Measurements from ENCODE around the gene KRTAP24-1.

Gene KRTAP24-1, protein sequence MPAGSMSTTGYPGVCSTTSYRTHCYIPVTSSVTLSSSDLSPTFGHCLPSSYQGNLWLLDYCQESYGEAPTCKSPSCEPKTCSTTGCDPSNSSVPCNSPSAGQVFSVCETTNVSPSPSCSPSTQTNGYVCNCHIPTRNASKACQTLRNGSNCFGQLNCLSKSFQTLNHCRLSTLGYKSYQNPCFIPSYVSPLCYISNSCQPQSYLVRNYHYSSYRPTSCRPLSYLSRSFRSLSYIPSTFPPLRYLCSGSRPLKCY

DNA sequence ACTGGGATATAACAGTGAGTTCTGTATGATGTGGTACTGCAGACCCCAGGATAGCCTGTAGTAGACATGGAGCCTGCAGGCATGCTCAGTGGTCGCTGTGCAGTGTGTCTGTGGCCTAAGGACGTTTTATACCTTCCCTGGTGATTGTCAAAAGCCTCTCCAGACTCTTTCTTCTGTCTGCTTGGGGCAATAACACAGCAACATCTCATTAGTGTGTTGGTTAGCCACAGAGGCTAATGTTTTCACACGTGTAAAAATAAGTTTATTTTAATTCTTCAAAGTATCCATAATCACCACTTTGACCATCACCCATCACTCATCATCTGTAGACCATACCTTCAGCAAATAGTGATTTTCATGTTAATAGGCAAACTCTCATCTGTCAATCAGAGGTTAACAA, at the start of gene KRTAP24-1:
Gene KRTAP24-1, minus strand, starts transcription at position 101 of the 400 bp plus-strand sequence. Its CDS starts 18 bp downstream, at position 83.
- no peak for DNase-seq (ENCODE audit: low read depth)

DNA sequence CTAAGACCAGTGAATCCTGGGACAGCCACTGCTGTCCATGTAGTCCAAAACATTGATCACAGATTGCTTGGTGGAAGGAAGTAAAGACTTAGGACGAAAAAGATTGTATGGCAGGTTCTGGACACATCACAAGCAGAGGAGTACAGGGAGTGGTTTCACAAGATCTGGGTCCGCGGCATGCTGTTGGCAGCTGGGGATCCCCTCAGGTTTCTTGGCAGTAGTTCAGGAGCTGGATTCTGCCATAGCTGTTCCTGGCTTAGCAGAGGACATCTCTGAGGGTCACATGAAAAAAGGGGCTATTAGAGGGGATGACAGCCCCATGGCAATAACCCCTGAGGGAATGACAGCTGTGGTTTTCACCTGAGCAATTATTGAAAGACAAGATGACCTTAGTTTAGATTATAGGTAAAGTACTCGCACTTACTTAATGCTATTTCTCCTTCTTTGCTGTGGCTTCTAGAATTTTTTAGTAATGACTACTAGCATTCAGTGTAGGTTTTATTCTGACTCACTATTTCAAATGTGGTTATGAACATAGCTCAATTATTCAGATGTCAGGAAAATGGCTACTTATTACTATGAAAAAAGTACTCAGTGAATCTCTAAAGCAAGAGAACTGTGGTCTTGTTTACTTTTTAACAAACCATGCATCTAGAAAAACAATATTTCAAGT, 46.6 kb upstream of the KRTAP24-1 start:
- DNase-seq (ENCODE audit: low read depth): no peak

DNA sequence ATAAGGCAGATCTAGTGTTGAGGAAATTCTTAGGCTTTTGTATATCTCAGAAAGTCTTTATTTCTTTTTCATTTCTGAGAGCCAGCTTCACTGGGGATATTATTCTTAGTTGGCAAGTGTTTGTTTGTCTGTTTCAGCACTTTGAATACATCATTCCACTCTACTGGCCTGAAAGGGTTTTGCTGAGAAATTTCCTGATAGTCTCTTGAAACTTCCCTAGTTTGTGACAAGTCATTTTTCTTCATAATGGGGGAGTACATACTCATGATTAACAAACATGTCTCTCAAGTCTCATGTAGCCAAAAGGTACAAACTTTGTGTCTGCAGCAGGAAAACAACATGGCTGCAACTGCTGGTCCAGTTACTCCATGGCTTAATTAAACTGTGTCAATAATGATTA, 43.6 kb upstream of the KRTAP24-1 start:
- DNase-seq (ENCODE audit: low read depth): no peak

DNA sequence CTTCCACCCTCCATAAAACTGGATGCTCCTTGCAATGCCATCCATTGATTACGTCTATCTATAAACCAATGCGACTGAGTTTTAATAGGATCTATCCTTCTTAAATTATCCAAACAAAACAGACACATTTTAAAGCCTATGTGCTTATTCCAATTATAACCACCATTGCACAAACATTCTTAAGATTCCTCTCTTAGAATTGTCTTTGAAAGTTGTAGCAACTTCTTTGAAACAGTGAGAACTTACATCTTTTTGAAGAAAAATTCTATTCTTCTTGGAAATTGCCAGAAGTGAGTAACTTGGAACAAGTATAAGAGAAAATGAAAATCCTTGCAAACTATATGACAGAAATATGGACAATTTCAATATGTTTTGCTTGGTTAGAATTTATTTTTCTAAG, 37.5 kb upstream of the KRTAP24-1 start, which contains the start of gene KRTAP26-1:
Gene KRTAP26-1, minus strand, starts transcription at position 101 of the 400 bp plus-strand sequence. CDS start 280 bp downstream, outside the sequence.
- DNase-seq (ENCODE audit: low read depth): no peak

DNA sequence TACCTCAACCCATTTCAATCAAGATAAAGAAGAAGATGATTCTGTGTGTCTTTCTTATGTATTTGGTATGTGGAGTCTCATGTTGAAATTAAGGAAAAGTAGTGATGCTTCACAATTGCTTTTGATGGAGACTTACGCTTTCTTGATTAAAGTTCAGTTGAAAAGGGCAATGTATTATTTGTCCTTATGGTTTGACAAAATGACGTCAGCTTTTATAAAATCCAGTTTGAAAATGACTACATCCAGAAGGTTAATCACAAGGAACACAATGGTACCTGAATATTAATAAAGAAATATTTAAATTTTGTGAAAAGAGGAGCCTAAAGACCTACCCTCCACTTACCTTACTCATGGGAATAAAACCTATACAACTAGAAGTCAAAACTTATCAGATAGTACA, 33.0 kb upstream of the KRTAP24-1 start:
- no peak for DNase-seq (ENCODE audit: low read depth)

DNA sequence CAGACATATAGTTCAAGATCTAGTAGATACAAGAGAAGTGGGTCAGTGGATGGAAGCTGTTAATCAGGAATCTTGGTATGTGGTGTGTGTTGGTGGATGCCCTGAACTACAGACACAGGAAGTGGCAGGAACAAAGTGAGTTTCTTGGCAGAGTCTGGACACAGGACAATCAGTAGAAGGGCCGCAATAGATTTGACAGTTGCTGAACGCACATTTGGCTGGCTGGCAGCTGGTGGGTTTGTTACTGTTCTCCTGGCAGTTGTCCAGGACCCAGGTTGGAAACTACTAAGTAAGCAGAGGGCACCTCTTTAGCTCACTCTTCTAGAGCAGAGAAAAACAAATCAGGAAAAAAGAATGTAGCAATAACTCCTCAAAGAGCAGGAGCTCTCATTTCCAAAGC, 24.1 kb upstream of the KRTAP24-1 start:
- DNase-seq (ENCODE audit: low read depth): no peak

DNA sequence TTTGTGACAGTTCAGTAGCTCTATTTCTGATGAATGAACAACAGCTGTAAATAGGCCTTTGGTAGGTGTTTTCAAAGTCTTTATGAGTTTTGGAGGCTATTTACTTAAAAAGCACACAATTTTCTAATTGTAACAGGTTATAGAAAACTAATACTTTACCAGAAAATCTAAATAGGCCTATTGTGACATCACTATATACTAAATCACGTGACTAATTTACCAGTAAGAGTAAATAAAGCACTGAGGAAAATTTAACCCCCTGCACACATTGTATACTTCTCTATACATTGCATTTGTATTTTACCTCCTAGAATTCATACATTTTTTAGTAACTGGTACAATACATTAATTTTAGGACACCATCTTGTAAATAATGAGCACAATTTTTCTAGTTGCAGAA, 22.4 kb upstream of the KRTAP24-1 start:
- no peak for DNase-seq (ENCODE audit: low read depth)

DNA sequence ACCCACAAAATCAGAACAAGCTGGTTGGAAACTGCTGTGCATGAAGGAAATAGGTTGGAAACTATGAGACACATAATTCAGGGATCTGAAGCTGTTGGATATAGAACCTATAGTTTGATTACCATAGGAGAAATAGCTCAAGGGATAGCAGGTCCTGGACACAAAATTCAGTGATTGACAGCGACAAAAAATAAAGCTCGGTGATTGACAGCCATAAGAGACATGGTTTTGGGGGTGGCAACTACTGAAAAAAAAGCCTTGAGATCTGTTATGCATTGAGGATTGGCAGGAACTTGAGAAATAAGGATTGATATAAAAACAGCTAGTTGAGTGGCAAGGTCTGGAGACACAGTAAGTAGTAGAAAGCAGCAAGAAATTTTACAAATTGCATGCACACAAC, 6.5 kb upstream of the KRTAP24-1 start, which contains the start of gene KRTAP25-1:
Gene KRTAP25-1, minus strand, starts transcription at position 300 of the 400 bp plus-strand sequence. Its CDS starts 24 bp downstream, at position 276.
- DNase-seq (ENCODE audit: low read depth): no peak

DNA sequence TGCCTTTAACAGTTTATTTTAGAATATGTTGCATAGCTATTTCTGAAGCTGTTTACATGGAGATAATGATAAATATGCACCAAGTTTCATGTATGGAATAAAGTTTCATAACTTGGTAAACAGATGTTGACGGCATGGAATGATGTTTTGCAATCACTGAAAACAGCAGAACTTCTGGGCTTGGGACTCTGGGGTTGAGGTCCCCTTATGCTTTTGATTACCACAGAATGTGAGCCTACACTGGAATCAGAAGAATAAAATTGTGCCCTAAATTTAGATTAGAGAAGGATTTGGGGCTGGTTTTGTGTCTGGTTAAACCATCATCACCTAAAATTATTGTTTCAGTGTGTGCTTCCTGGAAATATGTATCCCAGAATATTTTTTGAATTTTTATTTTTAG, 11.1 kb downstream of the KRTAP24-1 start:
- DNase-seq (ENCODE audit: low read depth): no peak

DNA sequence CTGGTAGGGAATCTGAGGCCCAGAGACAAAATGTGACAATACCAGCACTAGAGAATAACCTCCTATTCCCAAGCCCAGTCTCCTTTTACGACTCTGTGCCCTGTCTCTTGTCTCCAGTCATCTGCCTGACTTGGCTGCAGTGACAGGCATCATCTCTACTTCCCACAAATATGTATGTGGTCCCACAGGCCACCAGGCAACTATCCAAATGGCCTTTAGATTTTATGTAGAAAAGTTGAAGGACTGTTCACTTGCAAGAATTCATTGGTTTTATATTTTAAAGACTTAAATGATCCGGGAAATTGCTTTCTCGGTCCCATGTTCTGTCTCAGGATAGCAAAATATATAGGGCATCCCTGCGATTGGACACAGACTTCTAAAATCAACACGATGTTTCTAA, 11.6 kb downstream of the KRTAP24-1 start:
- no peak for DNase-seq (ENCODE audit: low read depth)

DNA sequence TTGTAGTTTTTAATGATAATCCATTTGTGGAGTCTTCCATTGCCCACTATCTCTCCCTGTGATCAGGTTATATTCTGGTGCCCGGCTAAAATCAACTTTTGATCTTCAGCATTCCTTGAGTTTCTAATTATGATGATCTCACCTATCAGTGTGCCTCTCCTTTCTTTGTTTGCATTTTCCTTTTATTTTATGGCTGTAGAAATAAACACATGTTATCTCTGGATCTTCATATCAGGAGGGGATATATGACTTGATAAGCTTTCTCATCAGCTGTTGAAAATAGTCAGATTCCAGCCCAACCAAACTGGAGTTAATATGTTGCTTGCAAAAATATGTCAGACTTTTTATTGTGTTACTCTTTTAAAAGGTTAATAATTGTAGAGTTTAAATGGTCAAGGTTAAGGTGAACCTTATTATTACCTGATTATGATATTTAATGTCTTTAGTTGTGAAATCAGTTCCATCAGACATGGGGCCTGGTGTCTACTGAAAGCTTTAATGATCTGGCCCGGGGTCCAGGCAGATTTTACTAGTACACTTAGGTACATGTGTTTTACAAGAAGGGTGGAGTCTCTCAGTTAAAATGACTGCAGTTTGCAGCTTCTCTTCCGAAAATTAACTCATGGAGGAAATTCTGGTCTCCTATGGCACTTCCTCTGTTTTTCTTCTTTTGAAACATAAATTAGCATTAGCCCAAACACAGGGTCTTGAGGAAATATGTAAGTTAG, 12.8 kb downstream of the KRTAP24-1 start:
- DNase-seq (ENCODE audit: low read depth): no peak

DNA sequence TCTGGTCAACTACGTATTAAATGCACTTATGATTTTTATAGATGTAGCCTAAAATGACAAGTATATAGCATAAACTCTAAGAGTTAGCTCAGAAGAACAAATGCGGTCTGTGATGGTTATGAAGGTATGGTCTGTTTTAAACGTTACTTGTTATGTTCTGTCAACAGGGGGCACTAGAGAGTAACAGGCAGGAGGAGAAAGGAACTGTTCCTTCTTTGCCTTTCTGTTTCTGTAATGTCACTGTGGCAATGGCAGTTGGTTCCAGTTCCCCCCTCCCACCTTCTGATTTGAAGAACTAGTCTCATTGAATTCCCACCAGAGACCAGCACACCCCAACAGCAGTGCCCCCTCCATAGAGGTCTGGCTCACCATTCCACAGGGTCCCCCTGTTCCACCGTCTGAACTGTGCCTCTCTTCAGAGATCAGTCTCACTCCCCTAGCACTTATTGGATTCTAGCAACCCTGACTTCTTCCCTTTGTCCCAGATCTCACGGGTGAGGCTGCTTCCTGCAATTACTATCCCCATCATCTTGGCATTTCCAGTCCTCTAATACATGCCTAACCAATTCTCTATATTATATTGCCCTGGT, 14.0 kb downstream of the KRTAP24-1 start:
- no peak for DNase-seq (ENCODE audit: low read depth)

DNA sequence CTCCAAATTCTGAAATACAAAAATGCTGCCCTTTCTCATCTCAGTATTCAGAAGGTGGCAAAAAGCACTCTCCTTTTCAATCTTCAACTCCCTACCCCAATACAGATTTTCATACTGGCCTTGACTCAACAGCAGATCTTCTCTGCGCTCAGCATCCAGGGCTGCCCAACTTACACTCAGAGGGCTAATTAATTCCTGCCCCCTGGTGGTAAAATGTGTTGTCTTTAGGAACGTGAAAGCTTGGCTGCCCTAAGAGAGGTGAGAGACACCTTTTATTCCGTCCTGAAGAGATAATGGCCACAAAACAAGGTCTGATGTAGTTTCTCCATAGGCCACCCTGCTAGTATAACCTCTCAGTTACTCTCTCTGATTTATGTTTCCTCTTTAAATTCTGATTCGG, 25.0 kb downstream of the KRTAP24-1 start:
- DNase-seq (ENCODE audit: low read depth): no peak

DNA sequence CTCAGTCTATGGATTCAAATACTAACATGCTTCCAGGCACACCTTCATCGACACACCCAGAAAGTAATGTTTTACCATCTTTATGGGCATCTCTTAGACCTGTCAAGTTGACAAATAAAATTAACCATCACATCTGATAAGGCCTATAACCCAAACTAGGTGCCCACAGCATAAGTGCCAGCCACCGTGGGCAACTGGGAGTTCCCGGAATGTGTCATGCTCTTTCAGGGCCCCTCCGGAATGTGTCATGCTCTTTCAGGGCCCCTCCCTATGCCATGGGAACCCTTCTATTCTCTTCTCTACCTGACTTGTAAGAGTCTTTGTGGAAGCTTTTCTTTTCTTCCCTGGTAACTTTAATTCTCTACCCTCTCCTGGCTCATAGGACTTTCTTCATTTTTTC, 26.6 kb downstream of the KRTAP24-1 start:
- no peak for DNase-seq (ENCODE audit: low read depth)

DNA sequence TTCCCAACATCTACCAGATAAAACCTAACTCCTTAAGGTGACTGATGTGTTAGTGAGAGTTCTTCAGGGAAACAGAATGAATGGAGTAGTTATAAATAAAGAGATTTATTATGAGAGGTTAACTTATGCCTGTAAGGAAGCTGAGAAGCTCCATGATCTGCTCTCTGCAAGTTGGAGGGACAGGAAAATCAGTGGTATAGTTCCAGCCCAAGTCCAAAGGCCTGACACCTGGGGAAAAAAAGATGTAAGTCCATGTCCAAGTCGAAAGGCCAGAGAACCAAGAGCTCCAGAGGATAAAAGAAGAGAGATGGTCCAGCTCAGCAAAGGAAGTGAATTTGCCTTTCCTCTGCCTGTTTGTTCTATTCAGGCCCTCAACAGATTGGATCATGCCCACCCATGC, 27.1 kb downstream of the KRTAP24-1 start:
- DNase-seq (ENCODE audit: low read depth): no peak

DNA sequence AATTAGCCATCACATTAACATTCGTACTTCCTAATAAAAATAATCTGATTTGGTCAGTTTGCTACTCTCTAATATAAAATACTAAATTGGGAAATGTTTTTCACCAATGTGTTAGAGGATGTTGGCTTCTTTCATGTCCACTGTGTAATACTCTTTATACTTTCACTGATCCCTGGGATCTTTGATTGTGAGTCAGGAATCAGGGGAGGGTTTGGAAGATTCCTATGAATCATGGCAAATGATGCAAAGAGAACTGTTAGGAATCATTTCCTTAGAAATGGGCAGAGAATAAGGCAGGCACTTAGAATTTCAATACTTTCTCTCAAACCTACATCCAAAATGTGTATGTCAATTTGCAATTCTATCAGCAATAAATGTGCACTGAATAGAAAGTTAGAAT, 31.0 kb downstream of the KRTAP24-1 start:
- no peak for DNase-seq (ENCODE audit: low read depth)

DNA sequence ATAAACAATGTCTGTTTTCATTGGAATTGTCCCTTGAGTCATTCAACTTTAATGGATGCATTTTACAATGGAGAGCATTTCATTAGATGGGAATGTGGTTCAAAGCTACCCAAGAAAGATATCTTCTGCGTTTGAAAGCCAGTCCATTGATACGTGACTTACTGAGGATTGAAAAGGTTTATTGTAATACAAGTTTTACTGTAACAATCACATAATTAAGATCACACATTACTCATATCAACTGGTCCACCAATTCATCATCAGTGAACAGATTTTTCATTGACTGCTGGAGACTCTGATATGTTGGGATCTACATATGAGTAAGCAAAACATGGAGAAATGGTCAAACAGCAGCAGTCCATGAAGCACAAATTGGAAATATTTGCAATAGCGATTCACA, 32.8 kb downstream of the KRTAP24-1 start:
- DNase-seq (ENCODE audit: low read depth): no peak

DNA sequence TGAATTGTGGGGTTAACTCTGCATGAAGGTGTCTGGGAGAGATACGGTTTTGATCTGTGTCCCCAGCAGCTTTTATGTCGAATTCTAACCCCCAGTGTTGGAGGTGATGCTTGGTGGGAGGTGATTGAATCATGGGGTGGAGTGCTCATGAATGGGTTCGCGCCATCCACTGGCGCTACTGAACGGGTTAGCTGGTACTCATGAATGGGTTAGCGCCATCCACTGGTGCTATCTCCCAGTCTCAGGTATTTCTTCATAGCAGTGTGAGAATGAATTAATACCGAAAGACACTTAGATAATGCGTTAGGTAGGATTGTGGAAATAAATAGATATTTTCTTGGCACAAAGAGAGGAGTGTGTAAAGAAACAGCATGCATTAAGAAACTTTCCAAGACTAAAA, 33.9 kb downstream of the KRTAP24-1 start:
- no peak for DNase-seq (ENCODE audit: low read depth)

DNA sequence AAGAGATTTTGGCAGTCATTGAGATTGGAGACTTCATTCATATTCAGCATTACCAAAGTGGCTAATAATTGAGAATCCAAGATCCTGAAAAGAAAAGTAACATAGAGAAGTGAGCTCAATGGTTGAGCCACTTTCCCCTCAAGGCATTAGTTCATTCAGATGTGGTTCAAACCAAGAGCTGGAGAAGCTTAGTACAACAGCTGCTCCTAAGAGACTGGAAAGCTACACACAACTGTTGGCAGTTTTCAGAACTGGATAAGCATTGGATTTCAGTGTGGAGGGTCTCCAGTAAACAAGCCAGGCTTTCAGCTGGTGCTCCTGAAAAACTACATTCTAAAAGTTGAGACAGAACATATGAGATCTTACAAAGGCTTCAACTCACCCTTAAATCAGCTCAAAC, 37.7 kb downstream of the KRTAP24-1 start:
- no peak for DNase-seq (ENCODE audit: low read depth)

DNA sequence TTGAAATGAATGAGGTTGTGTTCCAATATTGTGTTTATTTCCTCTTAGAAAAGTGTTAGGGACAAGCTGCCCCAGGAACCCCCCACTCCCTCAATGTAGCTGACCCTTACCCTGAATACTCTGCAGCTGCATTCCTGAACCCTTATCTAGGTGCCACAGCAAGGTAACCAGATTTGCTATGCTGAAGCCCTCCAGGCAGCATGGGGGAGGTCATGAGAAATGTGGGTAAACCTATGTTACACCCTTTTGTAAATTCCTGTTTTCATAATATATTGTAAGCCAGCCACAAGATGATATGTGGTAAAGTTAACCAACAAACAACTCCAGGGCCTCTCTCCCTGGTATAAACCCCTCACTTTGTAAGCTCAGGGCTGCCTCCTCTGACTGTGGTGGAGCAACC, 39.1 kb downstream of the KRTAP24-1 start:
- no peak for DNase-seq (ENCODE audit: low read depth)

DNA sequence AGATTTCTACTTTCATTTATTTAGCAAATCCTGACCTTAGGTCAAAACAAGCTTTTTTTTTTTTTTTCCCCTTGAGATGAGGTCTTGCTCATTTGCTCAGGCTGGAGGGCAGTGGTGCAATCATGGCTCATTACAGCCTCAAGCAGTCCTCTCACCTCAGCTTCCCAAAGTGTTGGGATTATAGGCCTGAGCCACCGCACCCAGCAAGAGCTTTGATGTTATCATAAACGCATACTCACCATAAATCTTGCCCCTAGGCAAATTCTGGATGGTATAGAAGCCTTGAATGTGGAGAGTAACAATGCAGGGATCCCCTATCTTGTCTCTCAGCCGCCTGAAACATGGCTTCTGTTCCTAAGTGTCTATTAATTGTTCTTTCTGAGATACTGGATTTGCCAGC, 42.1 kb downstream of the KRTAP24-1 start:
- DNase-seq (ENCODE audit: low read depth): no peak

DNA sequence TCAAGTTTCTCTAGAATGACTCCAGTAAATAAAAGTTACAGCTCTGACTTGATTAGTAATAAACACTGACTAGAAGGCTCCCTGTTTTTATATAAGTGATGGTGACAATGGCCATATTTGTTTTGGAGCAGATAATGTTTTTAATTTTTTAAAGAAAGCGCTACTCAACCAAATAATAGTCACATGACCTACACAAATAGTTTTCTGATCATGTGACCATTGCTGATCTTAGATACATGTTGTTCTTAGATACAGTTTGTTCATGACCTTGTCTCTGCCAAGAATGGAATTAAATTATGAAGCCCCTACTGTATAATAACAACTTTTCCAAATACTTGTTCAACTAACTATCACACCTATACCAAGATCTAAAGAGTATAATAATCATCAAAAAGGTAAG, 44.6 kb downstream of the KRTAP24-1 start:
- DNase-seq (ENCODE audit: low read depth): no peak

DNA sequence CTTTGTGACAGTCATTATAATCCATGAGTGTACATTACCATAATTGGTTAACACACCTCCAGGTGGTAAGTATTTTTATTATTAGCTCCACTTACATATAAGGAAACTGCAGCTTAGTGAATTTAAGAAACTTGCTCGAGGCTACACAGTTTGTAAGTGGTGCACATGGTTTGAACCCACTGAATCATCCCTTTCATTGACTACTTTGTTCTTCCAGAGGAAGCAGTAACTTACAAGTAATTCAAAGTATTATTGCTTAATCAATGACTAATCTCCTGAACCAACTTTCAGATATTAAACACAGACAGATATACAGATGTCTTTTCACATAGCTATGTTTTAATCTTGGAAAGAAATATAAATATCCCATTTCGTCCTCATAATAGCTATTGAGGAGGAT, 48.1 kb downstream of the KRTAP24-1 start:
- no peak for DNase-seq (ENCODE audit: low read depth)

Data from stimulated activated CD8-positive, alpha-beta memory T cell treated with anti-CD3 and anti-CD28 coated beads, Interleukin-12 subunit alpha, Interleukin-12 subunit beta, amount 100 ng/mL, for 4 hours (primary cell).